Loucy (cell line): Measurements from ENCODE around the gene SAXO1.

Experiments
- EZH2phosphoT487 ChIP-seq: fragments of 200-600 bp; IDR thresholded peaks from 2 replicates; pipeline ENCODE4 v1.6.1; 2018; ENCODE audit warnings: antibody characterized with exemption, mild to moderate bottlenecking, moderate library complexity, borderline replicate concordance
- TF ChIP-seq, protein P1 (sequence below): fragments of 200-600 bp; sonication (generic); conservative IDR thresholded peaks from 2 replicates; pipeline ENCODE4 v1.5.1; 2014; ENCODE audit warnings: mild to moderate bottlenecking, antibody characterized with exemption, low read length

DNA sequence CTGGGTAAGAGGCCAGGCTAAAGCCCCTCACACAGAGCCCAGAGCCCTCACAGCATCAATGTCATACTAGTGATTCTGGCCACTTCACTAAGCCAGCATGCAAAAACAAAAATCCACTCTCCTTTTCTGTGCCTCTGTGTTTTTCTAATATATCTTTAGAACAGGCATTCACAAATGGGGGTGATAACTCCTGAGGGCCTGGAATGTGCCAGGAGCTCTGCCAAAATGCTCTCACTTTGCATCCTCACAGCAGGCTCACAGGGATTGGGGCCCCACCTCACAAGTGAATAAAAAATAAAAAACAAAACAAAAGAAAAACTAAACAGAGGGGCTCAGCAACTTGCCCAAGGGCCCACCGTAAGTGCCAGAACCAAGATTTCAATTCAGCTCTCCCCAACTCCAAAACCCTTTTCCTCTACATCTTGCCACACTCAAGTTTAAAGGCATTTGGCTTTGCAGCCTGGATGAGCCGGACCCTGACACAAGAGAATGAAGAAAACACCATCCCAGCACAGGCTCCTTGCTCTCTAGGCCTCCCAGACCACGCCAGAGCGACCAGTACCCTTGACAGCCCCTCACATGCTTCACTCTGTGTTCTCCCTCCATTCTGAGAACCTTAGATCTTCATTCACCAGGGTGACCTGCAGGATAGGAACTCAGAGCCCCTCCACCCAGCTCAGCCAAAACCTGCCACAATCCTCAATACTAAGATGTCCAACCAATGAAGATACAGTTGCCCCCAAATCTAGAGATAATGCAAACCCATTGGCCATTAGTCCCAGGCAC, 51.3 kb downstream of the SAXO1 start:
- TF ChIP-seq, protein P1, sequence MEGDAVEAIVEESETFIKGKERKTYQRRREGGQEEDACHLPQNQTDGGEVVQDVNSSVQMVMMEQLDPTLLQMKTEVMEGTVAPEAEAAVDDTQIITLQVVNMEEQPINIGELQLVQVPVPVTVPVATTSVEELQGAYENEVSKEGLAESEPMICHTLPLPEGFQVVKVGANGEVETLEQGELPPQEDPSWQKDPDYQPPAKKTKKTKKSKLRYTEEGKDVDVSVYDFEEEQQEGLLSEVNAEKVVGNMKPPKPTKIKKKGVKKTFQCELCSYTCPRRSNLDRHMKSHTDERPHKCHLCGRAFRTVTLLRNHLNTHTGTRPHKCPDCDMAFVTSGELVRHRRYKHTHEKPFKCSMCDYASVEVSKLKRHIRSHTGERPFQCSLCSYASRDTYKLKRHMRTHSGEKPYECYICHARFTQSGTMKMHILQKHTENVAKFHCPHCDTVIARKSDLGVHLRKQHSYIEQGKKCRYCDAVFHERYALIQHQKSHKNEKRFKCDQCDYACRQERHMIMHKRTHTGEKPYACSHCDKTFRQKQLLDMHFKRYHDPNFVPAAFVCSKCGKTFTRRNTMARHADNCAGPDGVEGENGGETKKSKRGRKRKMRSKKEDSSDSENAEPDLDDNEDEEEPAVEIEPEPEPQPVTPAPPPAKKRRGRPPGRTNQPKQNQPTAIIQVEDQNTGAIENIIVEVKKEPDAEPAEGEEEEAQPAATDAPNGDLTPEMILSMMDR, result no peak
- no peak for TF ChIP-seq EZH2phosphoT487
